GM21526 (cell line): Measurements from ENCODE around the gene FAM163A.

Experiments
- ATAC-seq: cut with Tn5 transposase; IDR thresholded peaks from one replicate; pipeline ENCODE4 v1.9.1; 2021; ENCODE audit warnings: moderate library complexity; ENCODE audit not compliant: unreplicated experiment, low FRiP score

FAM163A gene

GRCh38 chr1:179812501-179813292 lies 69.6 kb downstream of the FAM163A start:
- ATAC-seq = no peak

- ATAC-seq = no peak
Observed at GRCh38 chr1:179813626-179814545, 70.8 kb downstream of the FAM163A start.

GRCh38 chr1:179814546-179814838 lies 71.4 kb downstream of the FAM163A start:
- ATAC-seq = no peak

- no peak for ATAC-seq
Observed at GRCh38 chr1:179815641-179816040, 72.5 kb downstream of the FAM163A start.

- ATAC-seq = no peak
Observed at GRCh38 chr1:179816196-179816960, 73.3 kb downstream of the FAM163A start.

- ATAC-seq = no peak
Observed at GRCh38 chr1:179817056-179817455, 74.0 kb downstream of the FAM163A start.

GRCh38 chr1:179817789-179818188 lies 74.7 kb downstream of the FAM163A start:
- no peak for ATAC-seq

GRCh38 chr1:179818260-179818659 lies 75.2 kb downstream of the FAM163A start:
- ATAC-seq = no peak

GRCh38 chr1:179818743-179819173 lies 75.7 kb downstream of the FAM163A start:
- no peak for ATAC-seq

- no peak for ATAC-seq
Observed at GRCh38 chr1:179820226-179820970, 77.3 kb downstream of the FAM163A start.

- no peak for ATAC-seq
Observed at GRCh38 chr1:179821524-179821923, 78.4 kb downstream of the FAM163A start.

GRCh38 chr1:179822065-179822464 lies 79.0 kb downstream of the FAM163A start:
- ATAC-seq = no peak

- ATAC-seq = no peak
Observed at GRCh38 chr1:179823693-179824092, 80.6 kb downstream of the FAM163A start.

GRCh38 chr1:179824265-179824664 lies 81.2 kb downstream of the FAM163A start:
- ATAC-seq = no peak

GRCh38 chr1:179825206-179825605 lies 82.1 kb downstream of the FAM163A start:
- no peak for ATAC-seq

- ATAC-seq = no peak
Observed at GRCh38 chr1:179825798-179826460, 82.8 kb downstream of the FAM163A start.

GRCh38 chr1:179826626-179827280 lies 83.7 kb downstream of the FAM163A start:
- ATAC-seq = no peak

- ATAC-seq = no peak
Observed at GRCh38 chr1:179828554-179829110, 85.5 kb downstream of the FAM163A start.

GRCh38 chr1:179831225-179831624 lies 88.1 kb downstream of the FAM163A start:
- ATAC-seq = no peak
